Activated effector memory CD4-positive, alpha-beta T cell treated with anti-CD3 and anti-CD28 coated beads, Interleukin-2, amount 50 U/mL, for 16 hours (primary cell): ENCODE results near the gene PIAS1.
A peak's percentile ranks its signal among the peaks of the same experiment; 100 is the strongest.
"Not testable (repeated sequence)": the region's sequence is repeated elsewhere in the genome, so short reads cannot be mapped to it uniquely, and the experiment has no call there.

Source experiments
- DNase-seq: peaks from one replicate; pipeline ENCODE4 v3.0.0-alpha.2; 2020

Gene PIAS1

DNA sequence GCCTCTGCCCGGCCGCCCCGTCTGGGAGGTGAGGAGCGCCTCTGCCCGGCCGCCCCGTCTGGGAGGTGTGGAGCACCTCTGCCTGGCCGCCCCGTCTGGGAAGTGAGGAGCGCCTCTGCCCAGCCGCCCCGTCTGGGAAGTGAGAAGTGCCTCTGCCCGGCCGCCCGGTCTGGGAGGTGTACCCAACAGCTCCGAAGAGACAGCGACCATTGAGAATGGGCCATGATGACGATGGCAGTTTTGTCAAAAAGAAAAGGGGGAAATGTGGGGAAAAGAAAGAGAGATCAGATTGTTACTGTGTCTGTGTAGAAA, 168.3 kb downstream of the PIAS1 start:
- DNase-seq = not testable (repeated sequence)

DNA sequence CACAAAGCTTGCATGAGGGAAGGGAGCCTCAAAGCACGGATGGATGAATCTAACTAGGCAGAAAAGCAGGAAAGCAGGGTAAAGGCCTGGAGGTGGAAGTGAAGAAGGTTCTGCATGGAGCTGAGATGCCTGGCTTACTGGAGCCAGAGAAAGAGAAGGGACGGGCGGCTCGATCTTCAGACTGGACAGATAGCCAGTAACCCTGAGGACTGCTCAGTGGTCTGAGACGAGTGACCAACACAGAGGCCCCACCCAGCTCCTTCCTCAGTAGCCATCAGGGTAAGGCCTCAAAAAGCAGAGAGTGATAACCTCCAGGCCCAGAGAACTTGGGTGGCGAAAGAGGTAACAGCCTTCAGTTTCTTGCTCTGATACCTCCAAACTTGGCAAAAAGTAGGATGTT, 169.1 kb downstream of the PIAS1 start:
- DNase-seq = no peak

DNA sequence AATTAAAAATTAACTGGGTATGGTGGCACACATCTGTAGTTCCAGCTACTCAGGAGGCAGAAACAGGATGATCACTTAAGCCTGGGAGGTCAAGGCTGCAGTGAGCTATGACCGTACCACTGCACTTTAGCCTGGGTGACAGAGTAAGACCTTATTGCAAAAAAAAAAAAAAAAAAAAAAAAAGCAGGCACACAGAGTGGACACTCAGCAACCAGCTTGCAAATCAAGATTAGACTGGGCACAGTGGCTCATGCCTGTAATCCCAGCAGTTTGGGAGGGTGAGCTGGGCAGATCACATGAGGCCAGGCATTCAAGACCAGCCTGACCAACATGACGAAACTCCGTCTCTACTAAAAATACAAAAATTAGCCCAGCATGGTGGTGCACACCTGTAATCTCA, 170.0 kb downstream of the PIAS1 start:
- DNase-seq = no peak

DNA sequence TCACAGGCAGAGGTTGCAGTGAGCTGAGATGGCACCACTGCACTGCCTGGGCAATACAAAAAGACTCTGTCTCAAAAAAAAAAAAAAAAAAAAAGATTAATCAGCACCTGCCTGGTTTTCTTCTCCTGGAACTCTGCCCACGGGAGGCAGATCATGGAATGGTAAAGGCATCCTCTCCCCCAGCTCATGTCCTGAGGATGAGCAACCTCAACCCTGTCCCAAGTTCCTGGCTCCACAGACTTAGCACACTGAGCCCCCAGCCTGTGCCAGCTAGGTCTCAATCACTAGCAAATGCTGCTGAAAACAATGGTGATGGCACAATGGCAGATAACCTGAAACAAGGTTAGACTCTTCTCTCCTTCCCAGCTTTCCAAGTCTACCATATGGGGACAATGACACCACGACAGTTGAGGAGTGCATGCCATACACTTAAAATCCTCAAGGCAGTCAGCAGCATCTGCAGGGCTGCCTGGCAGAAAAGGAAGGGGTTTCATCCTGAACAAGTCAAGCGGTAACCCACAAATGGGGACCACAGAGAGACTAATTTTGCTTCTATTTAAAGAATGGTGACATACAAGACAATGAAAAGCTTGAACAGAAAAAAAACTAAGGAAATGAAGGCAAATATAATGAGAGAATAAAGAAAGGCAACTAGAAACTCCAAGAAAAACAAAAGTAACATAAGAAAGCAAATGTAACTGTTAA, 170.6 kb downstream of the PIAS1 start:
- no peak for DNase-seq

DNA sequence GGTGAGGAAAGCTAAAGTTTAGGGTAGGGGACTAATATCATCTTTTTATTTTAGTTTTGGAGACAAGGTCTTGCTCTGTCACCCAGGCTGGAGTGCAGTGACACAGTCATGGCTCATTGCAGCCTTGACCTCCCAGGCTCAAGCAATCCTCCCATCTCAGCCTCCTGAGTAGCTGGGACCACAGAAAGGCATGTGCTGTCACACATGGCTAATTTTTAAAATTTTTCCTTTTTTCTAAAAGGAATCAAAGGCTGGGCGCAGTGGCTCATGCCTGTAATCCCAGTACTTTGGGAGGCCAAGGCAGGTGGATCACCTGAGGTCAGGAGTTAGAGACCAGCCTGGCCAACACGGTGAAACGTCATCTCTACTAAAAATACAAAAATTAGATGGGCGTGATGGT, 171.3 kb downstream of the PIAS1 start:
- DNase-seq = not testable (repeated sequence)

DNA sequence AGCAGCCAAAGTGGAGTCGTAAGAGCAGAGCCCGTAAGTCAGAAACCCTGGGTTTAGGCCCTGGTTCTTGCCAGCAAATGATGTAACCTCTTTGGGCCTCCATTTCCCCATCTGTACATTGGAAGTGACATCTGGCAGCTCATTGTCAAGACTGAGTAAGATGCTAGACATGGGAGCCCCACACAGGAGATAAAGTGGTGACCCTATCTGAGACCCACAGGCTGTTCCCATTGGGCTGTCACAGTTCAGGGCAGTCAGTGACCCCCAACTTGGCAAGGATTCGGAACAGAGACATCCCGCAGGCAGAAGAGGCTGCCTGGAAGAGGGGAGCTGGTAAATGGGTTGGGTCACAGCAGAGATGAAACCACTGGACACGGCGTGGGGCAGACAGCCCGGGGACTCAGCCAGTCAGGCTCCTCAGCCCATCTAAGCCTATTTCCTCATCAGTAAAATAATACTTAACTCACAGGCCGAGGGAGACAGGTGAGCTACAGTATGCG, 173.6 kb downstream of the PIAS1 start:
- peak; percentile 55 for DNase-seq

DNA sequence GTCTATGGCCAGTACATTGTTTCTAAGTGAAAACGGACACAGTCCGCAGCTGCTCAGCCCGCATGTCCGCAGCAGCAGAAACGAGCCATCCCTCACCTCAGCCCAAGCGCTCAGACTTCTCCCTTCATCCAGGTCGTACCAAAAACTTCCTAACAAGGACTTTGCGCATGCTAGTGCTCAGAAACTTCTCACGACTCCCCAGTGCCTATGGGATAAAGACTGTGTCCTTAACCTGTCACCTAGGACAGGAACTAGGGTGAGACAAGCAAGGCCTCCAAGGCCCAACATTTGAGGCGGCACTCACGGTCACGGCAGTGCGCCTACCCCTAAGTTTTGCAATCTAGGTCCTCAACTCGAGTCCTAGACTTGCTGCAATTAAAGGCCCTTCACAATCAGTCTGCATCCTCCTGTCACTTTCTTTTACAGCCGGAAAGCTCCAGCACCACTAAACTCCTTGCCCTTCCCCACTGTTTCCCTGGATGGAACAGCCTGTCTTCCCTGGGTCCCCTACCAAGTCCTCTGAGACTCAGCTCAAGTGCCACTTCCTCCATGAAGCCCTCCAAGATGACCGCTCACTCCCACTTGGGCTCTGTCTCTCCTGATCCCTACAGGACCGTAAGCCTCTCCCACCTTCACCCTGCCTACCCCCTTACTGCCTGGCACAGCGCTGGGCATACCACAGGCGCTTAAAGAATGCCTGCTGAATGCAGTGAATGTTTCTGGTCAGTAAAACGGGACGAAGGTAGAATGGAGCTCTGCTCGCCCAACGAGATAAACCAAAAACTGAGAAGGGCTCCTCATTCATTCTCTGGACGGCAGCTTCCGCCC, 174.2 kb downstream of the PIAS1 start:
- DNase-seq = peak; percentile 62

DNA sequence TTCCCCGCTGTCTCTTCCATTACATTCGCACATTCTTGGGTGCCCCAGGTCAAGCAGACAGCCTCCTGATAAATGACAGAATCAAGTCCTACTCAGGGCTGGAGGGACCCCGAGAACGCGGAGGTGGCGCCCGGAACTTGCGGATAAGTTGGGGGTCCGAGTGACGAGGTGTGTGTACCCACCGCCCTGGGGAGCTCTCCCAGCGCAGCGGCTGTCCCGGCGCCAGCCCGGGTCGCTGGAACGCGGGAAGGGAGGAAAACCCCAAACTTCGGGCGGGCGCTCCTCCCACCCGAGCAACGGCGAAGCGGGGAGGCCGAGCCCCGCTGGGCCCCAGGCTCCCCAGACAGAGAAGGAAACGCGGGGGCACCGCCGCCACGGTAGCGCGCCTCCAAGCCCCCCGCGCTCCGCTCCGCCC, 174.9 kb downstream of the PIAS1 start:
- no peak for DNase-seq

DNA sequence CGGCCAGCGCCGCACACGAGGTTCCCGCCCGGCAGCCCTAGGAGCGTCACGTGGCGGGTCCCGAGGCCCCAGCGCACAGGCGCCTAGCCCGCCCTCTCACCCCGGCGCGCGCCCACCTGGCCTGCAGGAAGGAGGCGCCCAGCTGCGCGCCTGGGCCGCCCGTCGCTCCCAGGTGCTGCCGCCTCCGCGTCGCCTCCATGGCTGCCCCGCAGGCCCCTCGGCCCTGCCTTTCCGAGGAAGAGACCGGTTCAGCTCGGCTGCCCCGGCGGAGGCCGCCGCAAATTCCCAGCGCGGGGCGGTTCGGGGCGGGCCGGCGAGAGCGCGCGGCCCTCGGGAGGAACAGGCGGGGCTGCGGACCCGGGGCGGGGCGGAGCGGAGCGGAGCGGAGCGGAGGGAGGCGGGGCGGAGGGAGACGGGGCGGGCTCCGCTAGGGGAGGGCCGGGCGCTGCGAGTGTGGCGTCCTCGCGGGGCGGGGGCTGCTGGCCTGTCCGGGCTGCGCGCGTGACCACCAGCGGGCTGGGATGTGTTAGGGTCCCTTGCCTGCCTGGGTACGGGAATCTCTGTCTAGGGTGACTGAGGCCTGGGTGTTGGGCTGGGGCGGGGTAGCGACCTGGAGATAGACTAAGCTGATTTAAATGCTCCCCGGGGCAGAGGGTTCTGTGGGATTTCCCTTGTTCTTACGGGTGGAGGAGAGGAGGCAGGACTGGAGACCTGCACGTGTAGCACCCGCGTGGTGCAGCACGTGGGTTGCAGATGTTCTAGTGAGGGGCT, 175.5 kb downstream of the PIAS1 start, which contains the start of gene CLN6:
Gene CLN6, minus strand, starts transcription at position 343 of the 771 bp plus-strand sequence. Its CDS starts 144 bp downstream, at position 199.
- peak; percentile 93 for DNase-seq

DNA sequence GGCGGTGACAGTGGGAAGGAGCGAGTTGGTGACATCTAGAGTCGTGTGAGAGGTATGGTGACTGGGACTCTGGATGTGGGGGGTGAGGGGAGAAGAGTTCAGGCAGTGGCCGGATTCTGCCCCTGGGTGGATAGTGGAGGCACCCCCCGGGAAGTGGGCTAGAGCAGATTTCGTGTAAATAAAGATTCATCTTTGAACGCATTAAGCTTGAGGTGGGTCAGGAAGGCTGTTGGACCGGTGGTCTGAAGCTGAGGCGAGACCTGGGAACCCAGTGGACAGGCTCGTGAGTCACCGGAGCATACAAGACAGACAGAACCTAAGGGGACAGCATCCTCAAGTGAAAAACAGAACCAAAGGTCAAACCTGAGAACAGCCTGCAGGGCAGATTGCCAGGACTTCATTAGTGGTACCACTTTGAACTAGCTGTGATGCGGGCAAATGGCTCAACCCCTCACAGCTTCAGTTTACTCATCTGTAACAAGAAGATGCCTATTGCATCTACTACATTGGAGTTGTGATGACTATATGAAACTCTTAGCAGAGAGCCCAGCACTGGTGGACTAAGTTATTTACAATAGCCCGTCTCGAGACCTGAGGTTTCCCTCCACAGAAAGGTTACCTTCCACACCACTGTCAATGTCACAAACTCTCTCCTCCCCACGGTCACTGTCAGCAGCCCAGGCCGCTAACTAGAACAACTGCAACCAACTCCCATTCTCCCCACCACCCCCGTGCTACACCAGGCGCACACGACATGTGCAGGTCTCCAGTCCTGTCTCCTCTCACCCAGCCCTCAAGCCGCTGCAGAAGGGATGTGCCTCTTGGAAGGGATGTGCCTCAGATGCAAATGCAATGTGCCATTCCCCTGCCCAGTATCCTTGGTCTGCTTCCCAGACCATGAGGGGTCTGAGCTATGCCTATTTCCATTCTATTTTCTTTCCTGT, 176.3 kb downstream of the PIAS1 start:
- DNase-seq = peak; percentile 31

DNA sequence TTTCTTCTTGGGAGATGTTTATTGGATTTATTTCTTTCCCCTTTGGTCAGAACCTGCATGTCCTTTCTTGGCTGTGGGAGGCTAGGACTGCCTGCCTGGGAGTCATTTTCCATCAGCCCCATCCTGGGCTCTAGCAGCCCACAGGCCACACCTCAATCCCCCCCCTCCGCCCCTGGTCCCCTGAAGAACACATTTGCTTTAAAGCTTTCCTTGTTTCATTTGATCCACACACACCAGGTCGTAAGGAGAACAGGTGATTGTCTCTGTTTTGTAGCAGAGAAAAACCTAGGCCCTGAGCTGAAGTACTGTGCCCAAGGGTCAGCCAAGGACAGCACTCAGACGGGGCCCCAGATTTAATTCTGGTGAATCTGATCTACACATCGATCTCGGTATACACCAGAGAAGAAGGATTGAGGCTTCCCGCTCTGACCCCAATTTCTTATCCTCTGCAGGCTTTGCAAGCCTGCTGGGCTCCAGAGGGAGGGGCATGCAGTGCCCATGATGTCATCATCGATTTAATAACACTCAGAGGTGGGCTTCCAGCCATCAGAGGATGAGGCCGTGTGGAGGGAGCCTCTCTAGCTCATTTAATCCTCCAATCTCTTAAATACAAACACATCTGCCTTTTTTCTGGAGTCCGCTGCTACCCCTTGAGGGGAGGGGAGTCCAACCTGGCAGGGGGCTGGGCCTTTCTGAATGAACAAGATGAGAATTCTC, 177.1 kb downstream of the PIAS1 start:
- no peak for DNase-seq

DNA sequence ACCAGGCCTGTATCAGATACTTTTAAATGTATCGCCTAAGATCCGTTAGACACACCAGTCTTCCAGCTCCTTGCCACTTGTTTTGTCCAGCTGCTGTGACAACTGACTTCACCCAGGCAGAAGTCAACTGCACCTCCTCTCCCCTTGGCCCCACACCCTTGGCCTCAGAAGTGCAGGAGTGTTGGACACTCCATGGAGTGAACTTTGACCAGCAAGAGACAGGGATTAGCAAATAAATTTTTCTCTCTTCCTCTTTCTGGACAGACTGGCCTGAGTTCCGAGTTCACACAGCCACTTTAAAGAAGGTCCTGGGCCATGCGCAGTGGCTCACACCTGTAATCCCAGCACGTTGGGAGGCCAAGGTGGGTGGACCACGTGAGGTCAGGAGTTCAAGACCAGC, 178.3 kb downstream of the PIAS1 start:
- no peak for DNase-seq

DNA sequence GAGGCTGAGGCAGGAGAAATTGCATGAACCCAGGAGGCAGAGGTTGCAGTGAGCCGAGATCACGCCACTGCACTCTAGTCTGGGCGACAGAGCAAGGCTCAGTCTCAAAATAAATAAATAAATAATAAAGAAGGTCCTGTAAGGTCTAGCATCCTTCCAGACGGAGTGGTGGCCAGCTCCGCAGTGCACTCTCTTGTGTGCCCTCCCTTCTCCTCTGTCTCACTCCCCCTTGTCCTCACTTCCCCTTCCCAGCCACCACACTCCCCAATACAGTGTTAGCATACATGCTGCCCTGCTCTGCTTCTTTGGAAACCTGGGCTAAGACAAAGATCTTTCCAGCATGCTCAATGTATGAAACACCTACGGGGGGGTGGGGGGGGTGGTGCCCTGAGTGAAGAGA, 178.8 kb downstream of the PIAS1 start:
- DNase-seq = no peak

DNA sequence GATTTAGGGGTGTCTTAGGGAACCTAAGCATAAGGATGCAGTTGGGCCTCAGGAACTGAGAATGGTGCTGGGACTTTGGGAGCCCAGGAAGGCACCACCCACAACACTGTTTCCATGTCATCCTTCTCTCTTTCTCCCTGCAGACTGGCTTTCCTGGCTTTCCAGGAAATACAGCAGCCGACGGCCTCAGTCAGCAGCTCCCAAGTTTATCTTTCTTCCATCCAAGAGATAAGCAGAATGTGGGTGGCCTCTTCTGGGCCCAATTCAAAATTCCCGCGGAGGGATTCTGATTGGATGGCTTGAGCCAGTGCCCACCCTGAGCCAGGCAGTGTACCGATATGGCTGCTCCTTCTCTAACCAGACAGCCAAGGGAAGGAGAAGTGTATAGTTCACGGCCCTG, 179.9 kb downstream of the PIAS1 start:
- DNase-seq = no peak

DNA sequence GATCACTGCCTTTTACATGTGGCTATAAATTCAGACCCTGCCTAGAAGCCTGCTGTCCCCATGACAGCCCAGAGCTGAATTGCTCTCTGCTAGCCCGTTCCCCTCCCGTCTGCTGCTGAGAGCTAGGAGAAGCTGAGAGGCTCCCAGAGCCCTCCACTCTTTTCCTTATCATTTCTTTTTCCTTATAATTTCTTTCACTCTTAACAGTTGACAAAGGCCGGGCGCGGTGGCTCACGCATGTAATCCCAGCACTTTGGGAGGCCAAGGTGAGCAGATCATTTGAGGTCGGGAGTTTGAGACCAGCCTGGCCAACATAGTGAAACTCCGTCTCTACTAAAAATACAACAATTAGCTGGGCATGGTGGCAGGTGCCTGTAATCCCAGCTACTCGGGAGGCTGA, 180.4 kb downstream of the PIAS1 start:
- not testable (repeated sequence) for DNase-seq

DNA sequence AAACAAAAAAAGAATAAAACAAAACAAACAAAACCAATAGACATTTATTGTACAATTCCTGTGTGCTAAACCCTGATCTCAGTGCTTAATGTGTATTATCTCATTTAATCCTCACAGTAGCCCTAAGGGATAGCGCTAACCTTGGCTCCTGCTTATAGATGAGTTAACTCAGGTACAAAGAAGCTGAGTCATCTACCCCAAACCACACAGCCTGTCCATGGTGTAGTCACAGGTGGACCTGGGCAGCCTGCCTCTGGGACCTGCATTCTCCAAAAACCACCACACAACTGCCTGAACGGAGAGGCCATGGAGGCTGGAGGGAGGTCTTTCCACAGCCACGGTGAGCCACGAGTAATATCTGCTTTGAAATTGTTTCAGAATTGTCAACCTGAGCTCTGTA, 180.9 kb downstream of the PIAS1 start:
- DNase-seq = no peak

DNA sequence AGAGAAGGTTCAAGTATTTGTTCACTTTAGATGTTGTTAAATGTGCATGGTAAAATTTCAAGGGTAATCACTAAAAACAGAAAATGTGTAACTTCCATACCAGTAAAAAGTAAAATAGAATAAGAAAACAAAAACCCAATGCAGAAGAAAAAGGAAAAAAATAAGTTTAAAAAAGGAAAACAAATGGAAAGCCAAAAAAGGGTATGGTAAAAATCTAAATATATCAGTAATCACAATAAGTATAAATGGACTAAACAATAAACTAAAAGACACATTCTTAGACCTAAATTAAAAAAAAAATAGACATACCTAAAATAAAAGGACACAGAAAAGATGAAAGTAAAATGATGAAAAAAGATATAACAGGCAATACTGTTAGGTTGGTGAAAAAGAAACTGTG, 184.9 kb downstream of the PIAS1 start:
- DNase-seq = no peak

DNA sequence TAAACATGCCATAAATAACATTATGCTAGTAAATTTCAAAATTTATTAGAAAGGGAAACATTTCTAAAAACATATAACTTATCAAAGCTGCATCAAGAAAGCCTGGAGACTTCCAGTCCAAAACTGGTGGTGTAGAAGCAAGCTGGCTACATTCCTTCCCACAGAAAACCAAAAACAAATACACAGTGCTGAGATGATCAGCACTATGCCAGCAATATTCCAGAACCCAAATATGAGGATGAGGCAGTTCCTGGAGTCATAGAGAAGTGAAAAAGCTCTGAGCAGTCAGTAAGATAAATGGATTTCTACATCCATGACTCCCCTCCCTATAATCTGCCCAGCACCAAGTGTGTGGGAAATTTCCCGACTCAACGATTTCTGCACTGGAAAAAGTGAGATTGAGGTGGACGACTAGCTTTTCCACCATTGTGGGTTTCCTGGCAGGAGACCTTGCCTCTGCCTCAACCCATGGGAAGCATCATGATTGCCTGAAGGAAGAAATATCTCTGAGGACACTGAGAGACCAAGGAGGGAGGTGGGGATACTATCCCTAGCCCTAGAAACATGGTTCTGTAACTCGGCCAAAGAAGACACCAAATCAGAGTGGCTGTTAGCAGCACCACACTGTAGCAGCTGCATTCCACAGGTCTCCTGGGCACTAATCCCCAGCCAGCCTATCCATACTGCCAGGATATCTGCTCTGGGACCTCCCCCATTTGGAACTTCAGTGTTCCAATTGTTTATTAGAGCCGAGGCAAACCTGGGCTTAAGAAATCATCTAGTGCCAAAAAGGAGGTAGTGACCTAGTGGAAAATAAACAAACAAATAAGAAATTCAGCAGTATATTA, 187.2 kb downstream of the PIAS1 start:
- no peak for DNase-seq
